ENCODE measurements around the gene C1orf56.

Gene C1orf56, protein sequence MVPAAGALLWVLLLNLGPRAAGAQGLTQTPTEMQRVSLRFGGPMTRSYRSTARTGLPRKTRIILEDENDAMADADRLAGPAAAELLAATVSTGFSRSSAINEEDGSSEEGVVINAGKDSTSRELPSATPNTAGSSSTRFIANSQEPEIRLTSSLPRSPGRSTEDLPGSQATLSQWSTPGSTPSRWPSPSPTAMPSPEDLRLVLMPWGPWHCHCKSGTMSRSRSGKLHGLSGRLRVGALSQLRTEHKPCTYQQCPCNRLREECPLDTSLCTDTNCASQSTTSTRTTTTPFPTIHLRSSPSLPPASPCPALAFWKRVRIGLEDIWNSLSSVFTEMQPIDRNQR

DNA sequence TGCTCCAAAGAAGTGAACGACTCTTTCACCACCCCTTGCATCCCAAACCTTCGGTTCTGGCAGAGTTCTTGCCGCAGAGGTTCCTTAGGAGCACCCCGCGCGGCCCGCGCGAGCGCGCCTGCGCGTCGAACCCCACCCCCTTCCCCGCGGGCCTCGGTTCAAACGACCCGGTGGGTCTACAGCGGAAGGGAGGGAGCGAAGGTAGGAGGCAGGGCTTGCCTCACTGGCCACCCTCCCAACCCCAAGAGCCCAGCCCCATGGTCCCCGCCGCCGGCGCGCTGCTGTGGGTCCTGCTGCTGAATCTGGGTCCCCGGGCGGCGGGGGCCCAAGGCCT lies at the start of gene C1orf56:
Gene C1orf56, plus strand, starts transcription at position 161 of the 334 bp plus-strand sequence. Its CDS starts 97 bp downstream, at position 258.
- in situ Hi-C loops (cut with MboI; ENCODE audit: low pct_unique_long_range_greater_than_20kb, low sequenced_read_pairs): no loop called here
- peak; percentile 71 for DNase-seq

DNA sequence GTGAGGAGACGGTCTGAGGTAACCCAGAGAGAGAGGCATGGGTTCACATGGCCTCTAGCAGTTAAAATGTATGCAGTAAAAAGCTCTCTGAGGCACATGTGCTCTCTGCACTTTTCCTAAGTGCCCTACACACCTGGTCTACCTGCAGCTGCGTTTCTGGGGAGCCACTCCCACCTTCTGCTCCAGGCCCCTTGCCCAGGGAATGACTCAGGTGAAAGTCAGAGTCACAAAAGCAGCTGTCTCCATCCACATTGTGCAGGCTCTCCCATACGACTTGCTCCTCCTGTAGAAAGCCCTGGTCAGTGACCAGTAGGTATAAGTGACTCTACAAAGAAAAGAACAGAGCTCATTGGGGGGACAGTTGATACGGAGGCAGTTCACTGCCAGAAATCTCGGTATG lies 49.6 kb upstream of the C1orf56 start:
- in situ Hi-C loops (cut with MboI; ENCODE audit: low pct_unique_long_range_greater_than_20kb, low sequenced_read_pairs): no loop called here
- no peak for DNase-seq

DNA sequence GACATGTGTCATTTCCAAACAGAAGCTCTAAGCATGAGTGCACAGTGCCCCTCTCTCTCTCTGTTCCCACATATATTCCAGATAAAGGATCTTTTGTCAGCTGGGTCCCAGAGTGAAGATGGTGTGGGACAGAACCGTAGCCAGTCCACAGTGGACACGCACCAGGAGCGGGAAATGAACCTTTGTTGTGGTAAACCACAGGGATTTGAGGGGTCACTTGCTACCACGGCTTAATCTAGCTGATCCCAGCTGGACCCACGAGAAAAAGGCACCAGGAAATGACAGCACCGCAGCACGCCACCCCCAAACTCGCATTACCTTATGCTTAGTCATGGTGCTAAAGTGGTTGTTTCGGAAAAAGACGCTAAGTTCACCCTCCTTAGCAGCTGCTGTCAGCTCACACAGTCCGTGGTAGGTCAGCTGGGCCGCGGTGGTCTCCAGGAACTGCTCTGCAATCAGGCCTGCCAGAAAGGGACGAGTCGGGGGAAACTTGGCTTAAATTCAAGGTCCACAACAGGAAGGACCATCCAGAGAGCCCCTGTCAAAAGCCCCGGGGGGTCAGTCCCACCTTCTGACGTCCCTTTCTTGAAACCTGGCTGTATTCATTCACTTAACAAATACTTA lies 48.4 kb upstream of the C1orf56 start:
- no peak for DNase-seq
- in situ Hi-C loops (cut with MboI; ENCODE audit: low pct_unique_long_range_greater_than_20kb, low sequenced_read_pairs): no loop called here

DNA sequence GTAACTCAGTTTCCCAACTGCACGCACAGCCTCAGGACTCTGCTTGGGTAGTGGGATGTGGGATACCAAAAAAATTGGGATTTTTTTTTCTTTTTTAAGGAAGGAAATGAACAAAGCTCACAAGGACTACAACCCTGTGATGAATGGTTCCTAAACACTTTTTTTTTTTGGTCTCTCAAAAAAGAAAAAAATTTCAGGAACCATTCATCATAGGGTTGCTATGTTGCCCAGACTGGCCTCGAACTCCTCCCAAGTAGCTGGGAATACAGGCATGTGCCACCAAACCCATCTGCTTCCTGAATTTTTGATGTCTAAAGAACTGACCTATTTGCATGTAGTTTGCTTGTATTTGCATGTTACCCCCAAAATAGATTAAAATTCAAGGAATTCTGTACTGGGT lies 47.6 kb upstream of the C1orf56 start:
- no peak for DNase-seq
- in situ Hi-C loops (cut with MboI; ENCODE audit: low pct_unique_long_range_greater_than_20kb, low sequenced_read_pairs): no loop called here

DNA sequence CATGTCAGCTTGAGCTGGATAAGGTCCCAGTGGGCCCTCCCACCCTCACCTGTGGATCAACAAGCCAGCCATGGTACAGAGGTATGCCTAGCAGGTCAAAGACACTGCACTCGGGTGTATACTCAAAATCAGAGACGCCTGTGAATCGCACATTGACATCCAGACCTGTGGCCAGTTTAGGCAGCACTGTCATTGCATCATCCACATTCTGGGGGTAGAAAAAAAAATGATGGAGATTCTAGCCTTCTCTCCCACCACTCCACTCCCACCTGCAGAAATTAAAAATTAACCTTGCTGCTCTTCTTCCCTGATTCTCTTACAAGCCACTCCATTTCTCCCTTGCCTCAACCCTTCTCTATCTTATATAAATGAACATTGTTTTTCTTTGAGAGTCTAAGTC lies 47.1 kb upstream of the C1orf56 start:
- in situ Hi-C loops (cut with MboI; ENCODE audit: low pct_unique_long_range_greater_than_20kb, low sequenced_read_pairs): no loop called here
- DNase-seq: no peak

DNA sequence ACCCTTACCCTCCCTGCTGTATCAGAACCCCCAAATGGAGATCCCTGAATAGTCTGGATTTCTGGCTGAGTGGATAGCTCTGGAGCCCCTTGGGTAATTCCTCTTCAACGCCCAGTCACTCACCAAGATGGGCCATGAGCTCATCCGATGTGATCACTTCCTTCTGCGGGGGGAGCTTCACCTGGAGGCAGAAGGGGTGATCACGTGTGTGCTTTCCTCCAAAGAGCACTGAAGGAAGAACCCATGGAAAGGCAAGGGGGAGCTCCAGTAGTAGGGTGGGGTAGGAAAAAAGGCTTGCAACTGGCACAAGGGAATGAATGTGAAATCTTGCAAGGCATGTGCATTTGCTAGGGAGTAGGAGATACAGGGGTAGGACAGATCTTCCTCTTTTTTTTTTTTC lies 45.9 kb upstream of the C1orf56 start:
- peak; percentile 51 for DNase-seq
- in situ Hi-C loops (cut with MboI; ENCODE audit: low pct_unique_long_range_greater_than_20kb, low sequenced_read_pairs): no loop called here

DNA sequence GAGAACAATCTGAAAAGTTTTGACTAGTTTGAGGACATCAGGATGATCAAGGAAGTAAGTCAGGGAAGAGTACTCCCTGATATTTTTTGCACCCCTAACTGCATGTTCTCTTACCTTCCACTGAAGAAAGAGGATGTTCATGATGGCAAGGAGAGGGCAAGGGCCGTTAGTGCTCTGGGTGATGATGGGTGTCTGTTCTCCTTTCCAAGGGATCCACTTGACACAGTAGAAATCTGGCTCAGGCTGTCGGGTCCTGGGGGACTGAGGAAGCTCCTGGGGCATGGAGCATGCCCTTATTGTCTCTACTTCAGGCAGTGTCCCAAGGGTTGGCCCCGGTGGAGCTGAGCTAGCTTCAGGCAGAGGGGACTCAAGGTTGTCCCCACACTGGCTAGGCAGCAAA lies 45.5 kb upstream of the C1orf56 start:
- DNase-seq: no peak
- in situ Hi-C loops (cut with MboI; ENCODE audit: low pct_unique_long_range_greater_than_20kb, low sequenced_read_pairs): no loop called here

DNA sequence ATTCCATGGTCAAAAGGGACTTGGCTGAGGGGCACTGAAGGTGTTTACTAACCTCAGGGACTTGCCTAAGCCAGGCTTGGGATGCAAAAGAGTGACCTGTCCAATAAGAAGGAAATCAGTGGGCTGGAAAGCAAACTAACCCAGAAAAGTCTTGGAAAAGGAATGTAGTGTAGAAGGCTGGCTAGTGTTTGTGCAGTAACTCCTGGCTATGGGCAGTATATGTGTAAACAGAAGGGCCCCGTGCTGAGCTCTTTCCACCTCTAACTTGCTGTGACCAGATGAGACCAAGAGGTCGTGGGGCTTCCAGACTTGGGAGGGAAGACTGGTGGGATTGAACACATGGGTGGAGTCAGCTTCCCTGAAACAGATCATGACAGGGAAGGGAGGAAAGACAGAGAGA lies 44.9 kb upstream of the C1orf56 start:
- in situ Hi-C loops (cut with MboI; ENCODE audit: low pct_unique_long_range_greater_than_20kb, low sequenced_read_pairs): no loop called here
- no peak for DNase-seq

DNA sequence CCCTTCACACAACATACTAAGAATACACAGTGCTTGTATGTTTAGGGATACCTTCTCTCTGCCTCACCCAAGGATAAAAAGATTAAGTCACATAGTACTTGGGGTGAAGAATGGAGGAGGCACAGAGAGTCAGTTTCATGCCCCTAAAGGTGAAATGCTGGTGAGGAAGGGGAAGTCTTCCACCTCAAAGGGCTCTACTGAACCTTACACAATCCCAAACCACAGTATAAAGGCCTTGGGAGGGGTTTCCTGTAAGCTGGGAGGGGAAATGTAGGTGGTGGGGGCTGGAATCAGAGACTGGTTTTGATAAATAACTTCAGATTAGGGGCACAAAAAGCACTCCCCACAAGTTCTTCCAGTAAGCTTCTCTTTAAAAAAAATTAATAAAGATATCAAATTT lies 44.4 kb upstream of the C1orf56 start:
- peak; percentile 64 for DNase-seq
- in situ Hi-C loops (cut with MboI; ENCODE audit: low pct_unique_long_range_greater_than_20kb, low sequenced_read_pairs): no loop called here

DNA sequence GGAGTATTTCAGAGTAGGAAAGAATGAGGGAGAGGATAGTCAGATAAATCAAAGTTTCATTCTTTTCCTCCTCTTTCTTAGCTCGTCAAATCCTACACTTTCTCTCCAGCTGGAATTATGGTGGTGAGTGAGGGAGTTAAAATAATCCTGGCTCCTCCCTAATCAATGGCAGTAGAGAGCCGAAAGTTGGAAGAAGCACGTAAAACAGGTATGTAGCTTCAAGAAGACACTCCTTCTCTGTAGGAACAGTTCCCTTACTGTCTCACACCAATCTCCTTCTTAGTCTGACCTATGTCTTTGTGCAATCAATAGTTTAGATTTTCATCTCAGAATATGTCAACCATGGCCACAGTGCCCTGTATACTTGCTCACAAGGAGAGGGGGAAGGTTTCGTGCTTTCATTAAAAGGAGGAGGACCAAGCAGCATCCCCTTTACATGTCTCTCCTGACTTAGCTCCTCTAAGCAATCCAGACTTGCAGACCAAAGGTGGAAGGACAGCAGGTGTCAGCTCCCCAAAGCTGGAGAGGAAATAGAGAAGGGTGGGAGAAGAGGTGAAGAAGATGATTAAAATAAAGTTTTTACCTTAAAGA lies 41.7 kb upstream of the C1orf56 start:
- in situ Hi-C loops (cut with MboI; ENCODE audit: low pct_unique_long_range_greater_than_20kb, low sequenced_read_pairs): no loop called here
- DNase-seq: no peak

DNA sequence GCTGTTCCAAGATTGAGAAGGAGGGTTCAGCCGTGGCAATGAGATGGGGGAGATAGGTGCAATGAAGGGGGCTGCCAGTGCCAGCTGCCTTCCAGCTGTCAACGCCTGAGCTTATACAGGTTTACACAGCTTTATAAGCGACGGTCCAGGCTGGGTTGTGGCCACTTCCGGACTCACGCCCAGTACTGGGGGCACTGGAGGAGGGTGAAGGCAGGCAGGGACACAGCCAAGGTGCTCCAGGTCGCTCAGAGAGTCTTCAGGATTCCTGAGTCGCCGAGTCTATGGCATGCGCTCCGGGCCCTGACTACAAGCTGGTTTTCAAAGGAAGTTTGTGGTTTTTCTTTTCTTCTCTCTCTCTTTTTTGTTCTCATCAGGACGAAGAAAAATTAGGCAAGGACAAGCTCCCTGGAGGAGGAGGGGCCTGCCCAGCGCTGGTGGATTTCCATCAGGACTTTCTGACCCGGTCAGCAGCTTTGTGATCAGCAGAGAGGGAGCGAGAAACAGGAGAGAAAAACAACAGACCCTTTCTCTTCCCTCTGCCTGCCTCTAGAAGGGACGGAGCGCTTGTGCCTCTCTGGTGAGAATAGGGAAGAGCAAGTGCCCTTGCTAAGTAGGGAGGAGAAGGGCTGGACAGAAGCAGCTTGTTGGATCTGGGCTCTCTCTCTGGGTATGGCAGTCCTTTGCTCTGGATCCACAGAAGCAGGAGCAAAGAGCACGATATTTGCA lies 41.1 kb upstream of the C1orf56 start, which contains the start of gene MINDY1:
Gene MINDY1, minus strand, starts transcription at position 576 of the 726 bp plus-strand sequence. CDS start 4,285 bp downstream, outside the sequence.
- in situ Hi-C loops (cut with MboI; ENCODE audit: low pct_unique_long_range_greater_than_20kb, low sequenced_read_pairs): no loop called here
- peak; percentile 83 for DNase-seq

DNA sequence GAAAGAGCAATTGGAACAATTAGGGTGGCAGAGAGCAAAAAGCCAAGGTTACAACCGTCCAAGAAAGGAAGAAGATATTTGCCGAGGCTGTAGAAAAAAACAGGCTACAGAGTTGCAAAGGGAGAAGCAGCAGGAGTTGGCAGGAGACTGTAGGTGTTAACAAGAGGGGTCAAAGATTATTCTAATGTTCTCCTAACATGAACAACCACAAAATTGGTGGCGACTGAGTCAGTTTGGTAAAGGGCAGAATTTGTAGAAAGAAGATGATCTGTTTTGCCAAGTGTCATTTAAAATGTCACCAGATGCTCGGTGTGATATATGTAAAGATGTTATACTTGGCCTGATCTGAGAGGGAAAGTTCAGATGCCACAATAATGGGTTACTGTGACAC lies 39.7 kb upstream of the C1orf56 start:
- DNase-seq: no peak
- in situ Hi-C loops (cut with MboI; ENCODE audit: low pct_unique_long_range_greater_than_20kb, low sequenced_read_pairs): no loop called here

DNA sequence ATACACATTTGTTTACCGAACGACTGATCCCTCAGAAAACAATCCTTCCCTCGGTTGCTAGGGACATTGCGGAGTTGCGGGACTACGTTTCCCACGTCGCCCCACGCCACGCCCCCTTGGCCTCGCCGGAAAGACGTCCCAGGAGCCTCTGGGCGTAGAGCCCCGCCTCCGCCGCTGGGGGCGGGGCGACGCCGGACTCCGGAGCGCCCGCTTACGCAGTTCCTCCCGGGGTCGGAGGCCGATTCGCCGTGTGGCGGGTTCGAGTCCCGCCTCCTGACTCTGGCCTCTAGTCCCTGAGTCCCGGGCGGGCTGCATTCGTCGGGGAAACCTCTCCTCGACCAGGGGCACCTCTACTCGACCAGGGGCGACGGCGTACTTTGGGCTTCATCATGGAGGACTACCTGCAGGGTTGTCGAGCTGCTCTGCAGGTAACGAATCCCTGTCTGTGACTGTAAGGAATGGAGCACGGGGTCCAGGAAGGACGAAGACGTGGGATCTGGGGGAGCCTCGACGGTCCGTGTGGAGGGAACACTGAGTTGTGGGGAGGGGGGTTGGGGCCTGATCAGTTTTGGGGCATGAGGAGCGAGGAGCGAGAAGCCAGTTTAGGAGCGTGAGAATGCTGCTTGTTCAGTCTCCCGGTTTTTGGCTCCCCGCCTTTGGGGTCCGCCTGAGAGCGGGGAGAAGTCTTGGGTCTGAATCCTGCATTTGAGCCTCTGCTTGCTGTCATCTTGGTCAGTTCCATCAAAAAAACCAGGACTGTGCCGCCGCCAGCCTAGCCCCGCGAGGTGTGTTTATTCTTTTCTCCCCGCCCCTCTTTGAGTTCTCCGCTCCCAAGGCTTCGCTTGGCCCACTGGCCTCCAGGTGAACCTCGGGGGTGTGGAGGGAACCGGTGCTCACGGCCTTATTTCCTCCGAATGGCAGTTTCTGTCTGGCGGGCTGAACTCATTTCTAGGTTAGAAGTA lies 39.0 kb upstream of the C1orf56 start, which contains the start of gene PRUNE1:
Gene PRUNE1, plus strand, starts transcription at position 206 of the 962 bp plus-strand sequence. Its CDS starts 184 bp downstream, at position 390.
- in situ Hi-C loops (cut with MboI; ENCODE audit: low pct_unique_long_range_greater_than_20kb, low sequenced_read_pairs): no loop called here
- peak; percentile 95 for DNase-seq

DNA sequence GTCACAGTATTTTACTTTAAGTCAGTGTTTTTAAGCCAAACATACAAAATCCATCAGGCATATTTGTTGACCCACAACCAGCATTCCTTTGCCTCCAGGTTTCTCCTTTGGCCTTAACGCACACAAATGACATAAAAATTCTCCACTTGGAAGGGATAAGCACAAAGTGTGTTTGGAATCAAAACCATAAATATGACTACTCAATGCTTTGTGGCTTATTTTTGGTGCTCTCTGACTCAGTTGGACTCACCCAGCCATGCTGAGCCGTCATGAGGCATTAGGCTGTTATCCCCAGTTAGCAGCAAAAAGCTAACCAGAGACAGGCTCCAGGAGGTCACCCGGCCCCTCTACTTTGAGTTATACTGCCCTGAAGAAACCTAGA lies 38.4 kb upstream of the C1orf56 start:
- DNase-seq: no peak
- in situ Hi-C loops (cut with MboI; ENCODE audit: low pct_unique_long_range_greater_than_20kb, low sequenced_read_pairs): no loop called here

DNA sequence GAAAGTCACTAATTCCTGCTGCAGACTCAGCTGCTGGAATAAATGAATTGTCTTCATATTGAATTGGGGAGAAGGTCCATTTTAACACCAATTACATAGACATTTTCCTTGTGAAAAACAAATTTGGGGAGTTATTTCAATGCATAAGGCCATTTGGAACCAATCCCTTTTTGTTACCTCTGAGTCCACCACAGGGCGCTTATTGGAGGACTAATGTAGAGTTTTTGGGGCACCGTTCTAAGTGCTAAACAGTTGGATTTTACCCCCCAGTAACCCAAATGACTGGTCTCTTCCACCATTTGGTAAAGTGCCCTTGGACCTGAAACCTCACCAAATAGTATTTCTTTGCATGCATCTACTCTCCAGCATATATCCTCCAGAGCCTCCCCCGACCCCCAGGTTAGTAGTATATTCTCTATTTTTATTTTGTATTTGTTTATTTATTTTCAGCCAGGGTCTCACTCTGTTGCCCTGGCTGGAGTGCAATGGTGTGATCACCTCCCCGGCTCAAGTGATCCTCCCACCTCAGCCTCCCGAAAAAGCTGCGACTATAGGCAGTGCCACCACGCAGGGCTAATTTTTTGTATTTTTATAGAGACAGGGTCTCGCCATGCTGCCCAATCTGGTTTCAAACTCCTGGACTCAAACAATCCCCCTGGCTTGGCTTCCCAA lies 37.7 kb upstream of the C1orf56 start:
- DNase-seq: no peak
- in situ Hi-C loops (cut with MboI; ENCODE audit: low pct_unique_long_range_greater_than_20kb, low sequenced_read_pairs): no loop called here

DNA sequence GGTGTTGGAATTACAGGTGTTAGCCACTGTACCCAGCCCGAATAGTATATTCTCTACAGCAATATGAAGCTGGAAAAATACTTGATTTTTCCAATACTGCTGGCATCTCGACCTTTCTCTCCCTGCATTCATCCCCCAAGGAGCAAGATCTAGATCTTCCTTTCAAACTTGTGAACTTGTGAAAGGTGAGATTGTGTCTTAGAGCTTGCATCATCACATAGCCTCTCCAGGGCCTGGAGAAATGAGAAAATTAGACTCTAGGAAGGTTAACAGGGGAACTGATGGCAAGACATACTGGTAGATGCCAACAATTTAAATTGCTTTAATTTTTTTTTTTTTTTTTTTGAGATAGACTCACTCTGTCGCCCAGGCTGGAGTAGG lies 37.2 kb upstream of the C1orf56 start:
- in situ Hi-C loops (cut with MboI; ENCODE audit: low pct_unique_long_range_greater_than_20kb, low sequenced_read_pairs): no loop called here

DNA sequence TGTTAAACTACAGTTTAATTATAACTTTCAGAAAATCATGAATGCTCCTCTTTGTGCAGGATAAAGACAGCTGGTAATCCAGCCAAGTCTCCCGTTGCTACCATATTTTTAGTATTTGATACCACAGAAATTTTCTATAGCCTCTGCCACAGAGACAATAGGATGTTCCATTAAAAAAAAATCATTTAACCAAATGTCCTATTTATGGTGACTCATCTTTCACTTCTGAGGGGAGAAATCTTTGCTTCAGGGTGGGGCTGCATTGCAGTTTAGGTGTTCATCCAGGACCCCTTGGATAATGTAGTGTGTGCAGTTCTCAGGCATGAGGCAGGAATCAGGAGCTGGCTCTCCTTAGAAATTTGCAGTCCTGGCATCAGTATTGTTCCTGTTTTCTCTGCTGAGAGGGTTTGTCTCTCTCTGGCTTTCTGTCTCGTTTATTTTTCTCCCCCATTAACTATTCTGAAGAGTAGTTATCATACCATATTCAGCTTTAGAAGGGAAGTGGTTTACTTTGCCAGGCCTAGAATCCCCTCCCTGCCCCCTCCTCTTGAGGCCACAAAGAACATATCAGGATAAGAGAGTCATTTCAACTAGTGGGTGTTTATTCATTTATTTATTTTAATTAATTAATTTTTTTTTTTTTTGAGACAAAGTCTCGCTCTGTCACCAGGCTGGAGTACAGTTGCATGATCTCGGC lies 36.2 kb upstream of the C1orf56 start:
- in situ Hi-C loops (cut with MboI; ENCODE audit: low pct_unique_long_range_greater_than_20kb, low sequenced_read_pairs): no loop called here
- DNase-seq: peak; percentile 62

More for the DNA sequence above, 37.2 kb upstream of the C1orf56 start:
- DNase-seq: no peak

Data from KBM-7 (cell line).